Hepatic stellate cell (primary cell): Measurements from ENCODE around the gene ABLIM3.
A peak's percentile ranks its signal among the peaks of the same experiment; 100 is the strongest.

Experiments
- DNase-seq: peaks from one replicate; pipeline ENCODE4 v3.0.0; 2011; ENCODE audit warnings: low spot score

ABLIM3 gene

DNA sequence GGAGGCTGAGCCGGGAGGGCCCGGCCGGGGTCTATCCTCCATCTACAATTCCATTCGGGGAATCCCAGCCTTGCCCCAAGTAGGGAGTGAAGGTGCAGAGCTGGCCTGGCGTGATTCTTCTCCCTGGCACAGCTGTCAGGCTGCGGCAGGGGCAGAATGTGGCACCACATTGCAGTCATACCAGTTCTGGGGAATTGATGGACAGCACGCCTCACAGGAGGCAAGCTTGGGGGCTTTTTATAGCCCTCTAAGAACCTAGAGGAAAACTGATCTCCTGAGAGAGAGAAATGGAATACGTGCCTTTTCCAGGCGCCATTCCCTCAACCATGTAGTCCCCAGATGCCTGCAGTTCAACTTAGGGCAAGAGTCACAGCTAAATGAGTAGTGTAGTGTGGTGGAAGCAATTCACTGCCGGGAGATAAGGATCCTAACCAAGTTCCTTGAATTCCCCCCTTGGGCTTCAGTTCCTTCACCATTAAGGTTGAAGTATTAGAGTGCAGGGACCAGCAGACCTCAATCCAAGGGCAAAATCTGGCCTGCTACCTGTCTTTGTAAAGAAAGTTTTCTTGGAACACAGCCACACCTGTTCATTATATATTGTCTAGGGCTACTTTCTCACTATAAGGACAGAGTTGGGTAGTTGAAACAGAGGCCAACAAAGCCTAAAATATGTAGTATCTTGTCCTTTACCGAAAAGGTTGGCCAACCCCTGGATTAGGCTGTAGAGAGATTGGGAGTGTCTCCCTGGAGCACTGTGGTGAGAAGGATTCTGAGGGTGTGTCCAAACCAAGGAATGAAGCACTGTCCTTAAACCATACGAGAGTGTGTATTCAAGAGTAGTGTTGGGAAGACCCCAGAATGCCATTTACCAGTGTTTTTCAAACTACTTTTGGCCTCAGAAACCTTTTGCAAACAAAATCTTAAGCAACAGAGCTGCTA lies 141.0 kb downstream of the ABLIM3 start:
- DNase-seq, result no peak

DNA sequence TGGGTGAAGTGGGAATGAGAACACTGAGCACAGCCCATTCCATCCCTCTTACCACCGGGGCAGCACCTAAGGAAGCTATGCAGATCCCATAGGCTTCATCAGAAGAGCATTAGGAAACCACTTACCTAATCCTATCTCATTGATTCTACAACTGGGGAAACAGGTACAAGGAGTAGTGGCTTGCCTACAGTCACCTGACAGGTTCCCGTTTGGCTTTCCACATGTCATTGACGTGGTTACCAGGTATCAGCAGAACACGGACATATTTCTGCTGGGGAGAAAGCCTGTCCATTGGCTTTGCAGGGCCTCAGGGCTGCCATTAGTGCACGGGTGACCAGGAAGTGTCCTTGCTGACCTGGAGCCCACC lies 141.7 kb downstream of the ABLIM3 start:
- DNase-seq, result no peak

DNA sequence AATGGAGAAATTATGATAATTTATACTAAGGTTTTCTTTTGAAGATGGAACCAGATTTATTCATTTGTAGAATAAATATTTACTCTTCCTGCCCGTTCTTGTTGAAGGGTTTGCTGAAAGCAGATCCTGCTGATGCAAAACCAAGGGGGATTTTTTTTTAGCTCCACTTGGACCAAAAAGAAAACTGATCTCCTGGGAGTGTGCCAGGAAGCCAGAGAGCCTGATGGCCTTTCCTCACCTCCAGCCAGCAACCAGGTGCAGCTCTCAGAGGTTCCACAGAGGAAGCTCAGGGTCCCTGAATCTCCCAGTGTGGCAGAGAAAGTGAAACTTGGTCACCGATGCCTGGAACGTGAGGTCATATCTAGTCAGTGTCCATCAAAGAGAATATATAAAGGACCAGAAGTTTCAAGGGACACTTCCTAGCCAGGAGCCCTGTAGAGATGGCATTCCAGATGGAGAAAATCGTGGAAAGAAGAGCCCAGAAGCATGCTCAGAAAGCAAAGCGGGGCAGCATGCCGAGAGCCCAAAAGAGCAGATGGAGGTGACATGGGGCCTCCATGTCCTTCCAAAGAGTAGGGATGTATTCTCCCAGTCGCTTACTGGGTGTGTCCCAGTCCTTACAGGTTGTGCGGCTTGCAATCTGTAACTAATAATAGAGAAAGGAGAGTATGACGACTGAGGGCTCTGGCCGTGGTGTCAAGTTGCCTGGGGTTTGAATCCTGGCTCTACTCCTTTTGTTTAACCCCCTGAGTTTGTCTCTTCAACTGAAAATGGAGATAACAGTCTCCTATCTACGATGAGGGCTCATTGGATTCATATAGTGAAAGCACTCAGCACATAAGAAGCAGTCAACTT lies 142.6 kb downstream of the ABLIM3 start:
- DNase-seq, result no peak

DNA sequence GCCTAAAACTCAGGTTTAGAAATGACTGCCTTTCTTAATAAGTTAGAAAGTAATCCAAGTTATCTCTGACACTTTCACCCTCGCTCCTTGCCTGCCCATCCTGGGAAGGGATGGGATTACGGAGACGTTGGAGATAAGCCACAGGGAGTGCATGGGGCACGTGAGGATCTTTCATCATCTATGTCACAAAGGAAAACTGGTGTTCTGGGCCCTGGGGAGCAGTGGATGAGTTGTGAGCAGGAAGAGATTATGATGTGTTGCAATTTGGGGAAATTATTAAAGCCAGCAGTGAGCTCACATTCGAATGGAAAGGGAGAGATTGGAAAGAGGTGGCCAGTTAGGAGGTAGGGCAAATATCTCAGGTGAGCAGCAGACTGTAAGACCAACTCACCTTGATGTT lies 143.2 kb downstream of the ABLIM3 start:
- DNase-seq, result no peak

DNA sequence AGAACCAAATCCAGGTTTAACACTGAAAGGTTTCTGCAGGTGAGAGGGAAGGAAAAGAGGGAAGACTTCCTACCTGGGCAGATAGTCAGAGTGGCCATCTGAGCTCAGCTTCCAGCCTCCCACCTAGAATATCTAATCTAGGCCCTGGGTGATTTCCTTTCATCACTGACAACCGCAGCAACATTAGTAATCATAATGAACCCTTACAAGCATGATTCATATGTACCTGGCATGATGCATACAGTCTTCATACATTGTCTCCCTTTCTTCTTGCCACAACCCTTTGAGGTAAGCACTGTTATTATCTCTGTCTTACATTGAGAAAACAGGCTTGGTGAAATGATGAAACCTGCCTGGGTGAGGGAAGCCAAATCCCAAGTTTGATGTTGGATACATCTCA lies 143.9 kb downstream of the ABLIM3 start:
- no peak for DNase-seq

DNA sequence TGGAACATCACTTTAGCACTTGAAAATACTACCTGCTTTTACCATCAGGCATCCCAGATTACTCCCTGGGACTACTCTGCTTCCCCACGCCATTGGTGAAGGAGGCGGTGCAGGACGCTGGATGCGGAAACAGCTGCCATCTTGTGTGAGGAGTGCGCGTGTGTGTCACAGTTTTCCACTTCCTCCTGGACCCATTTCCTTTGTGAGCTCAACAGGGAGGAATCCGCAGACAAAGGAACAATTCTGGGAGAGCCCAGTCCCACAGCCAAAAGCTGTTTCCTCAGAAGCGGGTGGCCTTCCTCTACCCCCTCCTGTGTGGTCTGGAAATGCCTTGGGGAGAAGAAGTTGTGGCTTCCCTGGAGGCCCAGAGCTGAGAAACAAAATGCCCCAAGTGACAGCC lies 147.1 kb downstream of the ABLIM3 start:
- no peak for DNase-seq

DNA sequence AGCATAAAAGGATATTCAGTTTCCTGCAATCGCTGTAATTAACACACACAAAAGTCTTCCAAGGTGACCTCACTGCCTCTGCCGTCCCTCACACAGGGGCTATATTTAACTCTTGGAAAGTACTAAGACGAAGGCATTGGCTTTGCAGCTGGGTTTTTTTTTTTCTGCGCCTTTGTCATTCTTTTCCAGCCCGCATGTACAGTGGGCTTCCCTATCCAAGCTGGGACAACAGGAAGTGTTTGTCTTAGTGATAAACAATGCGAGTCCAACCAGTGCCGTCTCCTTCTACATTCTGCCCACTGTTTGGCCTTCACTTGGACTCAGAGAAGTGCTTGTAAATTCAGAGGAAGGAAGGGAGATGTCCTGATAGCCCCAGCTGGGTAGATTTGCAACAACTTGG lies 148.0 kb downstream of the ABLIM3 start:
- no peak for DNase-seq

DNA sequence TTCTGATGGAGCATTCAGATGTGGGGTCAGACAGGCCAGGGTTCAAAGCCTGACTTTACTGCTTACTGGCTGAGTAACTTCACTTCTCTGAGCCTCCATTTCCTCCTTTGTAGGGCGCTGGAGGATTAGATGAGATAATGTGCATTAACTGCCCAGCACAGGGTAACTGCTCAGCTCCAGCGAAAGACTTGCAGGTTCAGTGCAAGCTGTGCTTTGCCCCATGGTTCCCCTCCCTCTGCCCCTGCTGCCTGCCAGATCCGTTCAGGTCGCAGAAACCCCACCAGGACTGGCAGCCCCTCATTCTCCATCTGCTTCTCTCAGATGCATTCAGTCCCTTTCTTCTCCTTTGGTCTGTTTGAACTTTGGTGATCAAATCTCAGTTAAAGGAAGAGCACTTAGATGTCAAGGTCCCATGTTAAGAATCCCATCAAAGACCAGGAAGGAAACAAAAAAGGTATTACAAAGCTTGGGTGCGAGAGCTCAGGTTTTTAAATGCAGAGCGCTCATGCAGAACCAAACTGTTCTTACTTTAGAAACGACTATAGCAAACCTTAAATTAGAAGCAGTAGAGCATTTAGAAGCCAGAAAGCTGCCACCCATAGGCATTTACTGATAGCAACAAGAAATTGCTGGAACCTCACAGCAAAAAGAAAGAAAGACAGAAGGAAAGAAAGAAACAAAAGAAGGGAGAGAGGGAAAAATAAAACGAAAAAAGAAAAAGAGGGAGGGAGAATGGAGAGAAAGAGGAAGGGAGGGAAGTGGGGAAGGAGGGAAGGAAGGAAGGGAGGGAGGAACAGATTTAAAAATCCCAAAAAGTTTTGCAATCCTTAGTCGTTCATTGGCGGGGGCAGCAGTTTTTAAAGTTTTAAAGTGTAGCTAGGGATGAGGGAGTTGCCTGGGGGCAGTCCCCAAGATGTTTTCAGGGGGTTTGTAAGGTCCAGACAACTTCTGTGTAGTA lies 153.9 kb downstream of the ABLIM3 start:
- DNase-seq, result no peak

DNA sequence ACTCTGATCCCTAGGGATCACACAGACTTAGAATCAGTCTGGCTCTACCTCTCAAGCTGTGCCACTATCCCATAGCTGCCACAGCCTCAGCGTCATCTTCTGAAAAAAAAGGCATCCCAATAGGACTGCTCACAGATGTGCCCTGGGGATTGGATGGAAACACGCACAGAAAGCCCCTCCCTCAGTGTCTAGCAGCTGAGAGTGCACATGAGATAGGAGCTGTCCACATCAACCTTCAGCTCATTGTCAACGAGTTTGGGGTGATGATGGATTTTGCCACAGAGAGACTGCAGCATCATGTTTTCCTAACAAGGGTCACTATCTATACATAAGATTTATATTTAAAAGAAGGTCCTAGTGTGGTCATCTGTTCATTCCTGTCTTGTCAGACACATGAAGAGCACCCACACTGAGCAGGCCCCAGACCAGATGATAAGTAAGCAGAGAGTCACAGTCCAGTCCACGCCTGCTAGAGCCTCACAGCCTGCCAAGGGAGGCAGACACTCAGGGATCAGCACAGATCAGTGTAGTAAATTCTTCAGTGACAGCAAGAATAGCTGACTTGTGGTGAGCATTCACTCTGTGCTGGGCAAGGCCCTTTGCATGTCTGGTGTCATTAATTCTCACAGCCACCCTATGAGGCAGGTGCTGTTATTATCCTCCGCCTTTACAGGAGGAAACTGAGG lies 156.2 kb downstream of the ABLIM3 start:
- no peak for DNase-seq

DNA sequence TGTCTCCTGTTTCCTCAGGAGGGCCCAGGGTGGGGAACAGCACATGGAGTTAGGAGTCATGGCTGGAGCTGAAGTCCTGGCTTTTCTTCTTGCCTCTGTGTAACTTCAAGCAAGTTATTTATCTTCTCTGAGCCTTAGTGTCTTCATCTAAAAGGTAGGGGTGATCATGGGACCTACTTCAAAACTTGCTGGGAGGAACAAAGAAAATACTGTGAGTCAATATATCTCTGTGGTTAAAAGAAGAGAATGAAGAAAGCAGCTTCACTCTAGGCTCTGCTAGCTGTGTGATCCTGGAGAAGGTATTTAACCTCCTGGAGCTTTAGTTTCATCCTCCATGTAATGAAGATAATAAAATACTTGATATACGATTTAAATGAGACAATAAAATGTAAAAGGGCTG lies 156.9 kb downstream of the ABLIM3 start:
- DNase-seq, result no peak

DNA sequence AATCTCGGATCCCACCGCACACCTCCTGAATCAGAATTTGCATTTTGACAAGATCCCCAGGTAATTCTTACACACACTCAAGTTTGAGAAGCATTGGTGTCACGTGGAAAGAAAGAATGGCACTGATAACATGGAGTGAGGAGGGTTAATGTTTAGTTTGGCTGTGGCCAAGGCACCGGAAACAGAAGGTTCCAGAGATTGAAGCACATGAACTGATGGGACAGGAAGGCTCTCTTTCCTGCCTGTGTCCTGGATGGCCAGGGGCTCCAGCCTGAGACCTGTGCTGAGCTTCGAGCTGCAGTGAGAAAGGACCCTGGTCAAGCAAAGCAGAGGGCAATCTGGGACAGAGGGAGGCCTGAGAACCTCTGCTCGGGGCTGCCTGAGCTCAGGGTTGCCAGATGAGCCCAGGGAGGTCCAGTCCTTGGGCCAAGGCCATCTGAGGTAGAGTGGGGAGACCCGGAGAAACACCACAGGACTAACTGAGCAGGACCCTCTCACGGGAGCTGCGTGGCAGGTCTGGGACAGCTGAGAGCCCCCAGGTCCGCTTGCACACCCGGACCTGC lies 157.6 kb downstream of the ABLIM3 start:
- no peak for DNase-seq

DNA sequence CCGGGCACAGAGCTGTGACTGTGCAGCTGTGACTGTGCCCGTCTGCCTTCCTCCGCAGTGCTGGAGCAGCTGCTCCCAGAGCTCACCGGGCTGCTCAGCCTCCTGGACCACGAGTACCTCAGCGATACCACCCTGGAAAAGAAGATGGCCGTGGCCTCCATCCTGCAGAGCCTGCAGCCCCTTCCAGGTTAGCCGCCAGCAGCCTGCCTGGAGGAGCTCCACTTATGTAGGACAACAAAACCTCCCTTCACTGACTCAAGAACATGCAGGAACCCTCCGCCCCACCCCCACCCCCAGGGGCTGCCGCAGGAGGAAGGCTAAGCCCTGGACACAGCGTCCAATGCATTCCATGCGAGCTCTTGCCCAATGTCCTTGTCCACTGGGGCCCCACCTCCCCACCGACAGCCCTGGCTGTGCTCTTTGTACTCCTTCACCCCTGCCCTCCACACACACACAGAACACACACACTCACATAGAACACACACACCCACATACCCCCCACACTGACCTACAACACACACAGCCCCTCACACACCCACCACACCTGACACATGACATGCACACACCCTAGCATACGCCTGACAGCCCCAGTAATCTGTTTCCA lies 158.3 kb downstream of the ABLIM3 start:
- no peak for DNase-seq

DNA sequence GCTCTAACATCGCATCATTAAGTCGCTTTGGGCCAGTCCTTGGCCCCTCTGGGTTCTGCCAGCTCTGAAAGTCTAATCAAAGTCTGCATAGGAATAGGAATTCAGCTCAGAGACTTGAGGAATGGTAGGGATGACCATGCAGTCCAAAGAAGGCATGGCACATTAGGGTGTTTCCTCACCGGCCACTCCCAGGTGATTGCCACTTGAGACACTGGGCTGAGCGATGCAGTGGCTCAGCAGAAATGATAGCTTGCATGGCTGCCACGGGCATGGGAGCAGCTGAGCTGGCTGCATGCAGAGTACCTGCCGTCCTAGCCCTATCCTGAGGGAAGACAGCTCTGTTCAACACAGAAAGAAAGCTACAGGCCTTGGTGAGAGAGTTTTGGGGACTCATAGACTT lies 159.1 kb downstream of the ABLIM3 start:
- no peak for DNase-seq

DNA sequence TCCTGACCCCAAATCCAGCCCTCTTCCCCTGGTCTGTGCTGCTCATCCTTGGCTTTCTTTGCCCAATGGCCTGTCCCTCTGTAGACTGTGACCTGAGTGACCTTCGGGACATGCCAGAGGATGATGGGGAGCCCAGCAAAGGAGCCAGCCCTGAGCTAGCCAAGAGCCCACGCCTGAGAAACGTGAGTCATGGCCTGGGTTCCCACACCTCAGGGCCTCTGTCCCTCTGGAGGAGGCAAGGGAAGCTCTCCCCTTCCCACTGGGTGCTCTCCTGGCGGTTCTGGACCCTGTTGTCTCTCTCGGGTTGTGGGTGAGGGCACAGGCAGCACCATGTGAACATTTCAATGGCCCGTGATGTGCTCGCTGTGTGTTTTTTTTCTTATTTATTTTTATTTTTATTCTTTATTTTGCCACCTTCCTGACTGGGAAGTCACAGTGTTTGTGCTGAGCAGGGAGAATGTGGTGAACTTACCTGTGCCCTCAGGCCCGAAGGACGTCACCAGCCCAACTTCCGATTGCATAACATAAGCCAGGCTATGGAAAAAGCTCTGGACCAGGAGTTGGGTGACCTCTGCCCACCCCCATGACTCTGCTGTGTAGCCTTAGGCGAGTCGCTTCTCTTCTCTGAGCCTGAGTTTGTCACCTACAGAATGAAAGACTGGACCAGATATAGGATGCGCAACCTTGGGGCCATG lies 159.9 kb downstream of the ABLIM3 start:
- DNase-seq, result no peak

DNA sequence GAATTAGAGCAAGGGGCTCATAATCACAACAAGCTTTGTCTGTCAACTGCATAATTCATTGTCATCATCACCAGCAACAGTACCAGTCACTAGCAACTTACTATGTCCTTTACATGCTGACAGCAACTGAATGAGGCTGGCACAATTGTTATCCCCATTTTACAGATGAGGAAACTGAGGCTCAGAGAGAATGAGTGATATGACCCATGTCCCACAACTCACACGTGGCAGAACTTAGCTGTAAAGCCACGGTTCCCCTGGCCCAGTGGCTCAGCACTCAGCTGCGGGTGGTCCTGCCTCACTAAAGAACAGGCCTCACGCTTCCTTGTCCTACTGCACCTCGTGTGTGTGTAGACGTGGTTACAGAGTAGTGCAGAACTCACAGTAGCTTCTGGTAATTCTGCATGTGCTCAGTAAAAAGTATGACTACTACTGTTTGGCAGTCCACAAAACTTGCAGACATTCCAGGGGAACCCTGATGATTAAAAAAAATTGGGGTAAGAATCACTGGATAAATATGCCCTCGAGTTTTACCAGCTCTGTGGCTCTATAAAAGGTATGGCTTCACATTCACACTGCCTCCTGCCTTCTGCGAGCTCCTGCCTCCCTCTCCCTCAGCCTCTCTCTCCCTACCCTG lies 160.6 kb downstream of the ABLIM3 start:
- DNase-seq, result peak; percentile 42

DNA sequence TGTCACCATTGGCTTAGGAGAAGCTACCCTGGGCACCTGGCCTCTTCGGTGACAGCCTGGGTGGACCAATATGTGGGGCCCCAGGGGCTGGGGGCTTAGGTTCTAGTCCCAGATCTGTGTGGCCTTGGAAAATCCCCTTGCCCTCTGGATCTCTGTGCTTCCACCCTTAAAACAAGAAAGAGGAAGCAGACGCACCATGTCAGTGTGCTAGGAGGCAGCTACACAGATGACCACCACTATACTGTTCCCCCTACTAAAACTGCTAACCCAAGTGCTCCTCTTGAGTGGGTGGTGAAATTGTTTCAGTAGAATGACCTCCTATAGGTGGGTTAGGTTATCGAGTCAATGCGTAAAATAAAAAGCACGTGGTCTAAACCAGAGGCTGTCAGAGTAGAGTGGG lies 161.3 kb downstream of the ABLIM3 start:
- no peak for DNase-seq

DNA sequence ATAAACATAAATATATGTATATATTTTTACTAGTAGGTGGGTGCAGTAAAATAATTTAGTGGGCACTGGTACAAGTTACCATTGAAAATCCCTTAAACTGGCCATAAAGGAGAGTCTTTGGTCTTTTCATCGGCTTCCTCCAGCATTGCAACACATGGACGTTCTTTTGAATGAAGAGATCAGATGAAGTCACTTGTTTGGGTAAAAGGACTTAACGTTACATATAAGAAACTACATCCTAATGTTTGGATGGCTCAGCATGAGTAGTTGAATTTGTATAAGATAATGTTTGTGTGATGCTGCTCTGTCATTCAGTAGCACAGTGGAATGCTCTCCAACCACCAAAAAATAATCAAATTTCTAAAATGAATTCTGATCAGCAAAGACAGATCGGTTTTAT lies 161.9 kb downstream of the ABLIM3 start:
- DNase-seq, result no peak

DNA sequence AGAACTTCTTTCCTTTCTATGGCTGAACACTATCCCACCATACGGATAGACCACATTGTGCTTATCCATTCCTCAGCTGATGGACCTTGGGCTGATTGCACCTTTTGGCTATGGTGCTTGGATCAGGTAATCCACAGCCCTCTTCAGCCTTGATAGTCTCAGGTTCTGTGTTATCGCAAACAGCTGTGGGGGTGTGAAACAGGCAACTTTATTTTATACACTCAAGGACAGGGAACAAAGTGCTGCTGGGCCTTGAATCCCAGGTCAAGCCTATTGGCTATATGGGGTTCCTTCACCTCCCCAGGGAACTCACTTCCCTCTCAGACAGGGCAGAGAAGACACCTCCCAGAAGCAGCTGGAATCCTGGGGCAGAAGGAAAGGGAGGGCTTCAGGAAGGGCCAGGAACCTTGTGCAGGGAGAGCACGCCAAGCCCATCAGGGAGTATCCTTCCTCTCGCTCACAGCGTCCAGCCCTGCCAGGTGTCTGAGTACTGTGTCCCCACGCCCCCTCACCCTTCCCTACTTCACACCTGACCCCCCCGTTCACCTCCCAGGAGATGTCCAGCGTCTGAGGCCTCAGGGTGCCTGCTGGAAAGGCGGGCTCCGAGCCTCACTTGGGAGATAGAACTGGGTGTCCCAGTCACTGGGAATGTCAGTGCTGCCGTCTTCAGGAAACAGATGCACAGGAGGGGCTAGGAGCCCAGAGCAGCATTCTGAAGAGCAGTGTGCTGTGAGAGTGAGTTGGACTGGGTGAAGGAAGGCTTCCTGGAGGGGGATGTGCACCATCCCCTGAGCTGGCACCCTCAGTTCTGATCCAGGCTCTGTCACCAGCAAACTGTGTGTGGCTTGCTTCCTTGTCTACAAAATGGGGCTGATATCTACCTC lies 163.1 kb downstream of the ABLIM3 start:
- no peak for DNase-seq

DNA sequence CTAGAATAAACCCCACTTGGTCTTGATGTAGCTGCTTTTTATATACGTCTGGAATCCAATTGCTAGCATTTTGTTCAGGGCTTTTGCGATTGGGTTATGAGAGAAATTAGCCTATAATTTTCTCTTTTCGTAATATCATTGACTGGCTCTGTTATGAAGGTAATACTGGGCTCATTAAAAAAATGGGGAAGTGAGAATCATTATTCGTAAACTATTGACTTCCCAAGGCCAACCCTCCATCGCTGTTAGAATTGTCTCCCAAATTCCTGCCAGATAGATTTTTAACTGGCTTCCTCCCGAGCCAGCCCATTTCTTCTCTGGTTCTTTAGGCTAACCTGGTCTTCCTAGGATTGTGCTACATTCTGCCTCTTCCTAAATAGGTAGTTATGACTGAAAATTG lies 168.1 kb downstream of the ABLIM3 start:
- DNase-seq, result no peak
